Transverse colon (tissue), 4 donors: ENCODE results near the gene DCD. TPM values are rescaled to one million over a fixed set of nuclear protein-coding genes. Genes with fewer than 3 reads are reported as not detected.

Source experiments
- DNase-seq: peaks from one replicate; pipeline ENCODE4 v3.0.0-alpha.2; 2019
- H3K27ac ChIP-seq, 4 donors: fragments of 200-600 bp; sonication (generic); 2 replicates each; pipeline ENCODE4 v1.5.1; 2016 to 2018; ENCODE audit warnings: inconsistent platforms in 4 of 4
- H3K27me3 ChIP-seq: fragments of 200-600 bp; sonication (generic); 2 replicates; pipeline ENCODE4 v1.5.1; 2017; ENCODE audit warnings: inconsistent platforms
- H3K36me3 ChIP-seq, 4 donors: fragments of 200-600 bp; sonication (generic); 2 replicates each; pipeline ENCODE4 v1.5.1; 2017 to 2019; ENCODE audit warnings: inconsistent platforms in 4 of 4
- H3K4me1 ChIP-seq, 4 donors: fragments of 200-600 bp; sonication (generic); 2 replicates each; pipeline ENCODE4 v1.5.1; 2017 to 2020; ENCODE audit warnings: inconsistent platforms in 4 of 4
- H3K4me3 ChIP-seq, 4 donors: fragments of 200-600 bp; sonication (generic); 1 replicate in 1 of 4; 2 replicates in 3 of 4; pipeline versions ENCODE4 v1.5.1 to v1.6.1; 2017 to 2019; ENCODE audit warnings: inconsistent platforms in 4 of 4
- H3K9me3 ChIP-seq, 2 donors: fragments of 200-600 bp; sonication (generic); 2 replicates each; pipeline ENCODE4 v1.5.1; 2017 to 2019; ENCODE audit warnings: inconsistent platforms in 2 of 2
- EP300 ChIP-seq: sonication (generic); formaldehyde crosslinking; IDR thresholded peaks from one replicate; pipeline ENCODE4 v1.6.1; 2017; ENCODE audit warnings: antibody characterized with exemption, low read depth
- POLR2A ChIP-seq: fragments of 450-650 bp; IDR thresholded peaks from one replicate; pipeline ENCODE4 v1.6.1; 2016; ENCODE audit warnings: antibody characterized with exemption, mild to moderate bottlenecking, moderate library complexity
- POLR2AphosphoS5 ChIP-seq, 3 donors: sonication (generic); formaldehyde crosslinking; IDR thresholded peaks; one replicate each; pipeline ENCODE4 v1.6.1; 2016; ENCODE audit warnings: antibody characterized with exemption in 3 of 3
- WGBS, 2 donors: methylation state at CpG; one replicate each; pipeline ENCODE4 v1.1.5; 2018; ENCODE audit warnings: low coverage in 1 of 2; 5-methylcytosine and 5-hydroxymethylcytosine counted together
- in situ Hi-C, 4 donors: fragments of 200-750 bp; cut with MboI; loops; one replicate each; pipeline versions ENCODE4 v1.15.0 to v1.15.1; 2017; ENCODE audit warnings: low sequenced_read_pairs in 3 of 4, low pct_ligation_motif_present in 1 of 4, low pct_unique_long_range_greater_than_20kb in 1 of 4
- intact Hi-C: fragments of 100-400 bp; cut with DNase I; formaldehyde crosslinking; loops from one replicate; pipeline ENCODE4 v1.15.1; 2023; ENCODE audit warnings: low total_unique reads
- total RNA-seq, 4 donors: library from RNA; depleted of rRNA; stranded (reverse); fragments of >200 nt; gene quantifications; one replicate each; pipeline ENCODE4 v1.1.0, GENCODE V29; 2016
- TF ChIP-seq, protein P1 (sequence below), 5 experiments: fragments of 200-600 bp in 3 of 5; fragments of 450-650 bp in 2 of 5; sonication (generic) in 3 of 5; IDR thresholded peaks; 1 replicate in 2 of 5; 2 replicates in 3 of 5; pipeline ENCODE4 v1.5.1; 2016 to 2017; ENCODE audit warnings: antibody characterized with exemption in 5 of 5, inconsistent platforms in 3 of 5, mild to moderate bottlenecking in 2 of 5, moderate library complexity in 1 of 5

The DCD gene
- total RNA-seq, 4 donors from 2014 or later, result not detected

DNA sequence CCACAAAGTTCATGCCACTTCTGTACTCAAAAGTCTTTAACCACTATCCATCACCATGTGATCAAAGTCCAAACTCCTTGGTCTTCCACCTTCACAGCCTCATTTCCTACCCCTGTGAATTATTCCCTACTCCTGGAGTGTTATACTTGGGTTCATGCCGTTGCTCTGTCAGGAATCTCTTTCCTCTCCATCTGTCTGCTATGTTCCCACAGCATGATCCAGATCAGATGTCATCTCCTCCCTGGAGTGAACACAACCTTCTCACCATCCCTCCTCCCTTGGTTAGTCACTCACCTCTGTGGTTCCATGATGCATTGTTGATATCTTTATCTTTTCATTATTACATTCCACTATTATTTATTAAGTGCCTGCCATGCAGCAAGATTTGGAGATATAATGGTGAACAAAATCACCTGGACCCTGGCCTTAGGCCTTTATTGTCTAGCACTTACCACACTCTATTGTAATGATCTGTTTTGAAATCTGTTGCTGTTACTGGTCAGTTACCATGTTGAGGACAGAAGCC lies 35.9 kb downstream of the DCD start:
- H3K9me3 ChIP-seq, result no peaks in the 10 kb centered on the region
- H3K4me1 ChIP-seq, result no peaks in the 10 kb centered on the region
- H3K27me3 ChIP-seq, result no peaks in the 10 kb centered on the region
- in situ Hi-C loops (no loop called here), intact Hi-C loops (no loop called here)
- H3K36me3 ChIP-seq, result no peaks in the 10 kb centered on the region
- WGBS, 2 donors, result 11 to 66% methylated on average over 1 of the region's 1 CpG
- no peak overlapping the region for H3K4me3 ChIP-seq
- no peak for DNase-seq
- TF ChIP-seq, protein P1, sequence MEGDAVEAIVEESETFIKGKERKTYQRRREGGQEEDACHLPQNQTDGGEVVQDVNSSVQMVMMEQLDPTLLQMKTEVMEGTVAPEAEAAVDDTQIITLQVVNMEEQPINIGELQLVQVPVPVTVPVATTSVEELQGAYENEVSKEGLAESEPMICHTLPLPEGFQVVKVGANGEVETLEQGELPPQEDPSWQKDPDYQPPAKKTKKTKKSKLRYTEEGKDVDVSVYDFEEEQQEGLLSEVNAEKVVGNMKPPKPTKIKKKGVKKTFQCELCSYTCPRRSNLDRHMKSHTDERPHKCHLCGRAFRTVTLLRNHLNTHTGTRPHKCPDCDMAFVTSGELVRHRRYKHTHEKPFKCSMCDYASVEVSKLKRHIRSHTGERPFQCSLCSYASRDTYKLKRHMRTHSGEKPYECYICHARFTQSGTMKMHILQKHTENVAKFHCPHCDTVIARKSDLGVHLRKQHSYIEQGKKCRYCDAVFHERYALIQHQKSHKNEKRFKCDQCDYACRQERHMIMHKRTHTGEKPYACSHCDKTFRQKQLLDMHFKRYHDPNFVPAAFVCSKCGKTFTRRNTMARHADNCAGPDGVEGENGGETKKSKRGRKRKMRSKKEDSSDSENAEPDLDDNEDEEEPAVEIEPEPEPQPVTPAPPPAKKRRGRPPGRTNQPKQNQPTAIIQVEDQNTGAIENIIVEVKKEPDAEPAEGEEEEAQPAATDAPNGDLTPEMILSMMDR (IDR thresholded peaks at IDR 0.05), result no peak
- TF ChIP-seq EP300 (no peak), POLR2AphosphoS5 (IDR thresholded peaks at IDR 0.05) (no peak), POLR2A (no peak)
- no peak overlapping the region for H3K27ac ChIP-seq

DNA sequence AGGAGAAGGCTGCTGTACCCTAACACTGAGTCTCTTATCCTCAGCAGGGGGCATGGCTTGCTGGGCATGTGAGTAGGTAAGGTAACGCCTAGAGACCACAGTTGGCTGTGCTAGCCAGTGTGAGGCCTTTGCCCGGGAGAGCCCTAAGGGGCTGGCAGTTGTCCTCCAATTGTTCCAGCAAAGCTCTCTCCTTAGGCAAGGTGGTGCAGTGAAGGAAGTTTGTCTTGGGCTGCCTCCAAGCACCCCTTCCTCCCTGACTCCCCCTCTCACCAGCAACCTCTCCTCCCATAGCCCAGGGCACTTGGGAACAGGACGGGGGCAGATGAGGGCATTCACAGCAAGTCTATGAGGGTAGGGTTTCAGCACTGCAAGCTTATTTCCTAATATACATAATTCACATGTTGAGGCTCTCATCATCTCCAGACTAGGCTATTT lies 36.4 kb downstream of the DCD start:
- in situ Hi-C loops, result no loop called here

DNA sequence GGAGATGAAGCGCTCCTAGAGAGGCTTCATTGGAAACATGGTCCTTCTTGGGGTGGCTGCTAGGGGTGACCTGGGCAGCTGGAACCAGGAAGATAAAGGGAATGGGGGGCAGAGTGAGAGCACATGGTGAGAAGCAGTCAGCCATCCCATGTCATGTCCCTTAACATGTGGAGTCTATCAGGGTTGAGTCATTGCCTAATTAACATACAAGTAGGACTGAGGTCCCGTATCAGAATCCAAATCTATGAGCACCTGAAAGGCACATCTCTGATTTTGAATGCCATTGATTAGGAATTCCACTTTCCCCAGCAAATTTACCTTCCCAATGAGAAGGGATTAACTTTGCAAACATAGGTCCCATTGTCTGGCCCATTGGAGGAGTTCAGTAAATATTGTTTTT lies 39.4 kb downstream of the DCD start:
- no peaks in the 10 kb centered on the region for H3K4me1 ChIP-seq
- in situ Hi-C loops, result no loop called here
- 63 to 80% methylated on average over 2 of the region's 2 CpGs for WGBS, 2 donors
- H3K27ac ChIP-seq, result no peak overlapping the region
- H3K4me3 ChIP-seq, result no peak overlapping the region
- intact Hi-C loops, result loop anchor here (1.0 kb wide), 1 partner anchor 38 kb away; no protein-coding TSS in a partner anchor
- TF ChIP-seq POLR2AphosphoS5 (IDR thresholded peaks at IDR 0.05) (no peak), EP300 (no peak), POLR2A (no peak)
- TF ChIP-seq, protein P1 (IDR thresholded peaks at IDR 0.05), result no peak
- H3K36me3 ChIP-seq, result no peaks in the 10 kb centered on the region
- H3K27me3 ChIP-seq, result no peaks in the 10 kb centered on the region
- no peak for DNase-seq
- H3K9me3 ChIP-seq, result no peaks in the 10 kb centered on the region

More for the DNA sequence above, 36.4 kb downstream of the DCD start:
- no peak overlapping the region for H3K4me3 ChIP-seq
- no peaks in the 10 kb centered on the region for H3K36me3 ChIP-seq
- H3K27me3 ChIP-seq, result no peaks in the 10 kb centered on the region
- DNase-seq, result no peak
- no peaks in the 10 kb centered on the region for H3K9me3 ChIP-seq
- intact Hi-C loops, result no loop called here
- WGBS, 2 donors, result 73% methylated on average over 2 of the region's 3 CpGs; no CpG with 5 or more reads in 1 of the 2 donors
- TF ChIP-seq EP300 (no peak), POLR2A (no peak), POLR2AphosphoS5 (IDR thresholded peaks at IDR 0.05) (no peak)
- TF ChIP-seq, protein P1 (IDR thresholded peaks at IDR 0.05), result no peak
- no peaks in the 10 kb centered on the region for H3K4me1 ChIP-seq
- H3K27ac ChIP-seq, result no peak overlapping the region

DNA sequence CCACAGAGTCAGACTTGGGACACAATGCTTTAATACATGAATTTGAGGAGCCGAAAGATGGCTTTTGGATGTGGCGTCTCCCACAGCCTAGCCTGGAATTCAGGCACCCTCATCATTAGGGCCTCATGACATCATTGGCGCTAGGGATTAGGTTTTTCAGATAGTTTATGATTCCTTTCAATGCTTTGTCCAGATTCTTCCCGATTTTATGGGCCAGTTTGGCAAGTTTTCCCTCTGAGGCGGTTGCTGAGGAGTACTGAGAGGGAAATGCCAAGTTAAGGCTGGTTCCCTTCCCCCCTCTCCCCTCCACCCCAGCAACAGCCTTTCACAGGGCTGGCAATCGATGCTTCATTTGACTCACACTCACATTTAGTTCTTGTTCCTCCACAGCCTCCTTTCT lies 40.0 kb downstream of the DCD start:
- Histone ChIP-seq H3K4me1 (no peaks in the 10 kb centered on the region), H3K4me3 (no peak overlapping the region), H3K9me3 (no peaks in the 10 kb centered on the region), H3K27ac (no peak overlapping the region), H3K27me3 (no peaks in the 10 kb centered on the region), H3K36me3 (no peaks in the 10 kb centered on the region)
- TF ChIP-seq POLR2A (no peak), EP300 (no peak), POLR2AphosphoS5 (IDR thresholded peaks at IDR 0.05) (no peak)
- TF ChIP-seq, protein P1 (IDR thresholded peaks at IDR 0.05), result no peak
- no peak for DNase-seq
- whole genome bisulfite sequencing, 2 donors, result 29 to 41% methylated on average over 3 to 6 of the region's 6 CpGs
- intact Hi-C loops (loop anchor here (1.0 kb wide), 1 partner anchor 38 kb away; no protein-coding TSS in a partner anchor), in situ Hi-C loops (no loop called here)
